GM21737 (cell line): ENCODE data around the gene UQCC5.
"Not testable (repeated sequence)": the region's sequence is repeated elsewhere in the genome, so short reads cannot be mapped to it uniquely, and the experiment has no call there.

ENCODE experiments used
- ATAC-seq: cut with Tn5 transposase; IDR thresholded peaks from one replicate; pipeline ENCODE4 v1.9.1; 2021; ENCODE audit warnings: mild to moderate bottlenecking, moderate library complexity; ENCODE audit not compliant: unreplicated experiment

UQCC5 gene

DNA sequence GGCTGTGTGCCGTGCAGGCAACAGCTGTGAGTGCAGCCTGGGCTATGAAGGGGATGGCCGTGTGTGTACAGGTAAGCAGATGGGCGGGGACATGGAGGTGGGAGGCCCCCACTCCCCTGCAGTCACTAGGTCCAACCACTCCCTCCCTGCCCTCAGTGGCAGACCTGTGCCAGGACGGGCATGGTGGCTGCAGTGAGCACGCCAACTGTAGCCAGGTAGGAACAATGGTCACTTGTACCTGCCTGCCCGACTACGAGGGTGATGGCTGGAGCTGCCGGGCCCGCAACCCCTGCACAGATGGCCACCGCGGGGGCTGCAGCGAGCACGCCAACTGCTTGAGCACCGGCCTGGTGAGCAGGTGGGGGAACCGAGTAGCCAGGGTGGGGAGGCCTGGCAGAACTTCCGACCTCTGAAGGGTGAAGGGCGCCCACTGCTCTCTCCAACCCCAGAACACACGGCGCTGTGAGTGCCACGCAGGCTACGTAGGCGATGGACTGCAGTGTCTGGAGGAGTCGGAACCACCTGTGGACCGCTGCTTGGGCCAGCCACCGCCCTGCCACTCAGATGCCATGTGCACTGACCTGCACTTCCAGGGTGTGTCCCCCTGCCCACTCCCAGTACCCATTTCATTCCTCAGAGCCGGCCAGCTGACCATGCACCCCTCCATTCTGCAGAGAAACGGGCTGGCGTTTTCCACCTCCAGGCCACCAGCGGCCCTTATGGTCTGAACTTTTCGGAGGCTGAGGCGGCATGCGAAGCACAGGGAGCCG, 14.3 kb upstream of the UQCC5 start:
- ATAC-seq, result no peak

DNA sequence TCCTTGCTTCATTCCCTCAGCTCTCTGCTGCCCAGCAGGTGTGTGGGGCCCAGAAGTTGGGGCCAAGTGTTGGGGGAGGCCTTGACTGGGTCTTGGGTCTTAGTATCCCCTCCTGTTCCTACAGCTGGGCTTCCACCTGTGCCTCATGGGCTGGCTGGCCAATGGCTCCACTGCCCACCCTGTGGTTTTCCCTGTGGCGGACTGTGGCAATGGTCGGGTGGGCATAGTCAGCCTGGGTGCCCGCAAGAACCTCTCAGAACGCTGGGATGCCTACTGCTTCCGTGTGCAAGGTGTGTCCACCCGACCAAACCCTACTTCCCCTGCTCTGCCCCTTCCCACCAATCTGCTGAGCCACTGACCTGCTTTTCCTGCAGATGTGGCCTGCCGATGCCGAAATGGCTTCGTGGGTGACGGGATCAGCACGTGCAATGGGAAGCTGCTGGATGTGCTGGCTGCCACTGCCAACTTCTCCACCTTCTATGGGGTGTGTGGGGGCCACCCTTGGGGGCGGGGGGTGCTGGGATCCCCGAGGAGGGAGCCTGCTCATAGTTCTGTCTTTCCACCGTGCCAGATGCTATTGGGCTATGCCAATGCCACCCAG, 13.7 kb upstream of the UQCC5 start:
- no peak for ATAC-seq

GRCh38 chr3:52523386-52524257, 12.8 kb upstream of the UQCC5 start:
- no peak for ATAC-seq

GRCh38 chr3:52524258-52524751, 12.1 kb upstream of the UQCC5 start:
- ATAC-seq, result no peak

GRCh38 chr3:52524752-52525679, 11.4 kb upstream of the UQCC5 start:
- no peak for ATAC-seq

GRCh38 chr3:52525680-52526561, 10.5 kb upstream of the UQCC5 start:
- ATAC-seq, result no peak

GRCh38 chr3:52526671-52527038, 9.8 kb upstream of the UQCC5 start:
- ATAC-seq, result not testable (repeated sequence)

DNA sequence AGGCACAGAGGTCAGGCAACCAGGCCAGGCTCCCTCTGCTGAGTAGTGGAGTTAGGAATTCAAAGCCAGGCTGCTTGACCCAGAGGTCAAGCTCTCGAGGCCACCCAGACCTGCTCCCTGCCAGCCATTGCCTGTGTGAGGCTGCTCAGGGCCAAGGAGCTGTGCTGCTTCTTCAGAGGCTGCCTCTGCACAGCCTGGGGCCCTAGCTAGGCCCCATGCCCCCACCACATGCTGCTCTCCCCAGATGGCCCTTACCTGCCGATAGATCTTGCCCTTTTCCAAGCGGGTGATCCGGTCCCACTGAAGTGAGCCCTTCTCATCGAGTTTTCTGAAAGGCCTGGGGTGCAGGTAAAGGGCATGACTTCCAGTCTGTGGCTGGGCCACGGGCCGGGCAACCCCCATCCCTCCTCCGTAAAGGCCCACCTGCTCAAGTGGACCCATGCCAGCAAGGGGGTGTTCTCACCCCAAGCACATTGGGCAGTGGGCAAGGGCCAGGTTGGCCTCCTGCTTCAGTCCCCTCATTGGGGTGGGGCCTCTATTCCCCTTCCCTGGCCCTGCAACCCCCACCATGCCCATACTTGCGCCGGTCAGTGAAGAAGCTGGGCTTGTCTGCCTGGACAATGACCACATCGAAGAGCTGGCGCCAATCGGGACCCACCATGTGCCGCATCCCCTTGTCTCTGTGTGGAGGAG, 9.2 kb upstream of the UQCC5 start:
- ATAC-seq, result no peak

DNA sequence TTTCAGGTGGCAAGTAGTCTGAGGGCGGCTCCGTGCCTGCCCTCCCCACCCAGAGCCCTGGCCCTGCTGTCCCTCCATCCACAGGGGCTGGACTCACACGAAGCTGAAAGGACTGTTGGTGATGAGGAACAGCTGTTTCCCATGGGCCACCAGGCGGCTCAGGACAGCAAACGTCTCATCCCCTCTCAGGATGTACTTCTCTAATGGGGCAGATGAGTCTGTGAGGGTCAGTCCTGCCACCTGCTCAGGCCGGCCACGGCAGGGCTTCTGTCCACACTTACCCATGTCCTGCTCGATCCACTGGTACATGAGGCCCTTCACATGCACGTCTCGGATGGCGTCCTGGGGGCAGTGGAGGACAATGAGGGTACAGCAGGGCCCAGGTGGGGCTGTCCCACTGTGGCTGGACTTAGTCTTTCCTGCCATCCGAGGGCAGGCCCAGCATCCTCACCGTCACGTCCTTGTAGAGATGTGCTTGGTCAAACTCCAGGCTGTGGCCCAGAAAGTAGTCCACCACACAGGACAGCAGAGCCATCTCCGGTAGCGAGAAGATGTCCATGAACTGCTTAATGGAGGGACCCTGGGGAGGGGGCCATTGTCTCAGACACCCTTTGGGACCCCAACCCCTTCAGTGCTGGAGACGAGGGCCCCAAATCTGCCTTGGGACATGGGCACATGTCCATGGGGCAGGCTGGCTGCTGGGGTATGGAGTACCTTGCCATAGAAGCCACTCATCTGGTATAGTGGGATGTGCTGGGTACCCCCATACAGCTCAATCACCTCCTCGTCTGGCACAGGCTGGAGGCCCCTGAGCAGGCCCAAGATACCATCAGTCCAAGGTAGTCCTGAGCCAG, 8.4 kb upstream of the UQCC5 start:
- ATAC-seq, result no peak

DNA sequence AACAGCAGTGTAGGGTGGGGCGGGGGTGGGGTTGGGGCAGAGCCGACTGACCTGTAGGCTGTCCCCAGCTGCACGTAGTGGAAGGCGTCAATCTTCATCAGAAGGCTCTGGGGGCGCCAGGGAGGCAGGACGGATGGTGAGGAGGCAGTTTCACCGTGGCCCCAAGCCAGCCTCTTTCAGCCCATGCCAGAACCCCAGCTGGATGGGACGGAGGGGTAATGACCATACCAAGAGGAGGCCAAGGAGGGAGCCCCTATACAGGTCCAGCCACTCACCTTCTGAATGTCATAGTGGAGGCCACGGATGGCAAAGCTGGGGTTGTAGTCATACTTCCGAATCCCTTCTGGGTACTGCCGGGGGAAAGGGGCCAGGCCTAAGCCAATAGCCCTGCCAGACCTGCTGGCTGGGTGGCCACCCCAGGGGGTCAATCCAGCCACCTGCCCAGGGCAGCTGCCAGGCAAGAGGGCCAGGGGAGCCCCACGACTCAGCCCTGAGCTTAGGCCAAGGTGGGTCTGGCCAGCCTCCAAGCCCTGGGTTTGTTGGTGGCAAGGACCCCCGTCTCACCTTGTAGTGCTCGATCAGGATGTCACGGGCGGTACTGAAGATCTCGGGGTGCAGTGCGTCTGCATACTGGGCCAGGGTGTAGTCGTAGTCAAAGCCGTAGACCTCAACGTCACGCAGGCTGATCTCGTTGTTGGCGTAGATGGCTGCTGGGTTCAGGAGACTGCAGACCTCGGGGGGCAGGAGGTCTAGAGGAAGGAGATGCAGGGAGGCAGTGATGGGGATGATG, 7.6 kb upstream of the UQCC5 start:
- no peak for ATAC-seq

DNA sequence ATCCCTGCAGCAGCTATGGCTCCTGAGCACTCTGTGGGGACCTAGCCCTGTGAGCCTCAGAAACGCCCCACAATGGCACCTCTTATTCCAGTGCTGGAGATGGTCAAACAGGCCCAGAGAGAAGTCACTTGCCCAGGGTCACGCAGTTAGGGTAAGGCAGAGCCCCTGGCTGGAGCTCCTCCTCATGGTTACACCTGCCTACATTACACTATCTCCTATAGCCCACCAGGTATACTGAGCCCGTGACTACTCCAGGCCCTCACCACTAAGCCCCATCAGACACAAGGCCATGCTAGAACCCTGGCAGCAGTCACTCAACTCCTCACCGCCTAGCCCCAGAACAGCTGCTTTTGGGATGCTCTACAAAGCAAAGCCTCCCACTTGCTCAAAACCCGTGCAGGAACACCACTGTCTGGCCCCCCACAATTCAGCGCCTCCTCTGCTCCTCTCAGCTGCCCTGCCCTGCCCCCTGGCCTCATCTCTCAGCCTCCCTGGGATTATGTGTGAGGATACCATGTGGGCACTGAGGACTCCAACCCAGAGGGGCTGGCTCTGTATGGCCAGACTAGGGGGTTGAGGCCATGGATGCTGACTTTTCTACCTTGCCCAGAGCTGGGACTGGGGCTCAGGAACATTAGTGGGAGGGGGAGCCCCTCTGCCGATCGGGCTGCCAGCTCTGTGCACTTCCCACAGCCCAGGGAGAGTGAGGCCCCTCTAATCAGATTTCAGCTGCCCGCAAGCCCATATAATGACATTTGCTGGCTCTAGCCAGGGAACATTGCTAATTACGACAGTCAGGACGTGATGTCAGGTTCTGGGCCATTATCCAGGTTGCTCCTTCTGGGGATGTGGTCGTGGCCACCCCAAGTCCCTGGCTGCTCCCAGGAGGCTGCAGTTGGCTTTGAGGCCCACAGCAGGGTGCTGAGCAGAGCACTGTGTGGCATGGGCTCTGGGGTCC, 6.8 kb upstream of the UQCC5 start:
- no peak for ATAC-seq

DNA sequence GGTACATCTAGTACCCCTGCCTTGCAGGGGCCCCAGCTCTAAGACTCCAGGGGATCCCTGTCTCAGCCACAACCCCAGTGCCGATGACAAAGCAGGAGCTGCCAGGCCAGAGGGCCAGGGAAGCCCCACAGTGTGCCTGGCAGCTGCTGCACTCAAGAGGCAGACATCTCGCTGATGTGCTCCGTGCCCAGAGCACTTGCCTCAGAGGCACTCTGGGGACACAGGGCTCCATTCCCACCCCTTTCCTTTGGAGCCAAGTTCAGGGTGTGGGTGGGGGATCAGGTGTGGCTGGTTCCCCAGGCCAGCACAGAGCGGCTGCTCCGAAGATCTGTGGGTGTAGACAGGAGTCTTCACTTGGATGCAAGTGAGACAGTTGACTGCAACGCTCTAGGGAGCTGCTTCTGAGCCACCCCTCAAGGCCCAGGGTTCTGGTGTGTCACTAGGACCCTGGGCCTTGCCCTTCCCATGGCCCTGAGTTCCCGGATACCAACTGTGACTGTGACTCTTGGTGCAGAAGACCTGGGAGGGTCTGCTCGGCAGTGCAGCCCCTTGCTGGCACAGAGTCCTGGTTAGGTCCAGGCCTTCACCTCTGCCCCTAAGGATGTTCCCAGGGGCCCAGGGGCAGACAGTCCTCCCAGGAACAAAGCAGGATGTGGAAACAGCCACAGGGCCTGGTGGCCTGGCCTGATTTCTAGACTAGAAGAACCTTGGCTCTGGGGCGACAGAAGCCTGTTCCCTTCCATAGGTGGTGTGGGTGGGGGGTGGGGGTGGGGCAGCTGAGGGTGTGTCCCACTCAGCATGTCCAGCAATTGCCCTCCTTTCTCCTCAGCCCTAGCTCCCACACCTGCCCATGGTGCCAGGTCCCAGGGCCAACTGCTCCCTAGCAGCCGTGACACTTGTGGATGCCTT, 5.2 kb upstream of the UQCC5 start:
- ATAC-seq, result no peak

- ATAC-seq, result no peak
These were observed 4.4 kb upstream of the UQCC5 start for GRCh38 chr3:52531860-52532516.

- ATAC-seq, result no peak
These were observed 3.9 kb upstream of the UQCC5 start for GRCh38 chr3:52532517-52532837.
